ENCODE measurements around the gene ARMH1.
"Not testable (repeated sequence)": the region's sequence is repeated elsewhere in the genome, so short reads cannot be mapped to it uniquely, and the experiment has no call there.

Gene ARMH1

GRCh38 chr1:44723496-44724295, 49.2 kb downstream of the ARMH1 start:
- DNase-seq (ENCODE audit: low spot score) = no peak

DNA sequence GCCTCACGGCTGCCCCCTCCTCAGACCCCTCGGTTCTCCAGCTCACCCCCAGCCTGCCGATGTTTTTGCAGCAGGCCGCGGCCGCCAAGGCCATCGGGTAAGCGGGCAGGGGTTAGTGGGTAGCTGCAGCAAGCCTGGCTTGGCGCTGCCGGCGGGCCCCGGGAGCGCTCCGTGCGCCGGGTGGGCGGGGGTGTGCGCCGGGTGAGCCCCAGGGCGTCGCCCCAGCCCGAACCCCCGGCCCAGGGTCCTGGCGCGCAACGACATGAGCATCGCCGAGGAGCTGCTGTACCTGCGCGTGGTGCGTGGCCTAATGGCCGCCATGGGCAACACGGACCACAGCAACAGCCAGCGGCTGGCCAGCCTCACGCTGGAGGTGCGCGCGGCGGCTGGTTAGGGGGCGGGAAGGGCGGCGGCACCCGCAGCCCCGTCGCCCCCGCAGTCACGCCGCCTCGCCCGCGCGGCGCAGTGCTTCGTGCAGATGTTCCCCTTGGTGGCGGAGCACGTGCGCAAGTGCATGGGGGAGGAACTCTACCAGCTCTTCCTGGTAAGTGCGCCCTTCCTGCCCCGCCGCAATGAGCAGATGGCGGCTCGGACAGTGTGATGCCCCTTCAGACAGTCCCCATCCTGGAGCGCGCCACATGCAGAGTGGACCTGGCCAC, 49.9 kb downstream of the ARMH1 start:
- DNase-seq (ENCODE audit: low spot score) = no peak

DNA sequence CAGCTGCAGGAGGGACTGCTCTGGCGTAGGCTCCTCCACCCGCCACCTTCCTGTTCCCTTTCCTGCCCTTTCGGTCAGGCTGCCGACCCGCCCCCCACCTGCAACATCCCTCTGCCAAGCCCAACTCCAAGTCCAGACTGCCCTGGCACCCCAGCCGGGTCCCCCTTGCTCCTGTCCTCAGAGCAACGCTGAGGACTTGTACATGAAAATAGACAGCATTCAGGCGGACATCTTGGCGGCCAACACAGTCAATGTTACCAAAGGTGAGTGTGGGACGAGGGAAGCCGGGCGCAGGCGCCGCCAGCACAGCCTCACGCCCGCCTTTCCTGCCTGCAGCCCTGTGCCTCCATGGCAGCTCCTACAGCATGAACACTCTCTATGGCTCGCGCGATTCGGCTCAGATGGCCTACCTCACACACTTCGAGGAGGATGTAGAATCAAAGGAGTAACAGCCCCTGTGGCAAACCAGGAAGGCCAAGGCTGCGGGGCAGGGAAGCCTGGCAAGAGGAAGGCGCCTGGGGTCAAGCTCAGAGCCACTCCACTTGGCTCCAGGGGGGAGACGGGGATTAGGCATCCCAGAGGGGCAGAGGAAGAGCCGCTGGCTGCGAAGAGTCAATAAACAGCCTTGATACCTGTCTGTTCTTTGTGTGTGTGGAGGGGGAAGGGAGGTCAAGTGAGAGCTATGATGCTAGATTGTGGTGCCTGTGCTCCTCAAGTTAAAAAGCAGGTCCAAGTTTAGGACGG, 50.6 kb downstream of the ARMH1 start:
- no peak for DNase-seq (ENCODE audit: low spot score)

DNA sequence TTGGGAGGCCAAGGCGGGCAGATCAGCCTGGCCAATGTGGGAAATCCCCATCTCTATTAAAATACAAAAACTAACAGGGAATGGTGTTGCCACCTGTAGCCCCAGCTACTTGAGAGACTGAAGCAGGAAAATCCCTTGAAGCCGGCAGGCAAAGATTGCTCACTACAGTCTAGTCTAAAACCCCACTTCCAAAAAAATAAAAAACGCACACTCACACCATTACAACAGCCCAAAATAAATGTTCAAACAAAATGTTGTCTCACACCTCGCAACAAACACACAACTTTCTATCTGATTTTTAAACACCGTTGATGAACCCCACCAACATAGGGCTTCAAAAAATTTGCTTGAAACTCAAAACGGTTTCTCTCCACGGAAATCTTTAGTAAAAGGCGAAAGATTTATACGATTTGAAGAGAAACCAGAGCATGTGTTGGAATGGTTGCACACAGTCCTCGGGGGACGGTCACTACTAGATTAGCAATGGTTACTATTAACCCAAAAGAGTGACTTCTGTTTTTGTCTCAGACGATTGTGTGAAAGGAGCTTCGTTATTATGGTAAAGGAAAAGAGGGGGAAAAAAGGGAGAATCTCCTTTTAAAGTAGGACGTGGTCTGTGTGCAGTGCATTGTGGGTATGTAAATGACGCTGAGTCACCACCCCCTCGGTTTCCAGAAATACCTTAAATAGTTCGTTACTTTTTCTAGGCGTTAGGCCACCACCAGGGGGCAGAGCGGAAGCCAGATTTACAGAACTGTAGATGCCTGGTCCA, 56.4 kb downstream of the ARMH1 start, which contains the start of gene RNU5D-1:
TSS of gene RNU5D-1 (minus strand) at position 430 of the 772 bp plus-strand sequence.
- peak; percentile 90 for DNase-seq (ENCODE audit: low spot score)

GRCh38 chr1:44733365-44733764, 58.9 kb downstream of the ARMH1 start:
- peak; percentile 57 for DNase-seq (ENCODE audit: low spot score)

DNA sequence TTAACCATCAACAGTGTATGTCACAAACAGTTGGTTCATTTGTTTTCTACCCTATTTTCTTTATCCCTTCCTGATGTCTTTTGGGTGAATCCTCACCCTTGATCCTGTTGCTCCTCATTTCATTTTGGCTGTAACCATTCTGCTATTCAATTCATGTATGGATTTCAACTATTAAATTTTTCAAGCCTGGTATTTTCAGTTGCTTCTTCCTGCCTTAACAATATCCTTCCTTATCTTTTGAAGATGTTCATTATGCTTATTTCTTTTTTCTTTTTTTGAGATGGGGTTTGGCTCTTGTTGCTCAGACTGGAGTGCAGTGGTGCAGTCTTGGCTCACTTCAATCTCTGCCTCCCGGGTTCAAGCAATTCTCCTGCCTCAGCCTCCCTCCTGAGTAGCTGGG, 59.3 kb downstream of the ARMH1 start:
- no peak for DNase-seq (ENCODE audit: low spot score)

- DNase-seq (ENCODE audit: low spot score) = no peak
Measured at GRCh38 chr1:44735992-44736391, 61.5 kb downstream of the ARMH1 start.

GRCh38 chr1:44738953-44739306, 64.4 kb downstream of the ARMH1 start:
- DNase-seq (ENCODE audit: low spot score) = not testable (repeated sequence)

DNA sequence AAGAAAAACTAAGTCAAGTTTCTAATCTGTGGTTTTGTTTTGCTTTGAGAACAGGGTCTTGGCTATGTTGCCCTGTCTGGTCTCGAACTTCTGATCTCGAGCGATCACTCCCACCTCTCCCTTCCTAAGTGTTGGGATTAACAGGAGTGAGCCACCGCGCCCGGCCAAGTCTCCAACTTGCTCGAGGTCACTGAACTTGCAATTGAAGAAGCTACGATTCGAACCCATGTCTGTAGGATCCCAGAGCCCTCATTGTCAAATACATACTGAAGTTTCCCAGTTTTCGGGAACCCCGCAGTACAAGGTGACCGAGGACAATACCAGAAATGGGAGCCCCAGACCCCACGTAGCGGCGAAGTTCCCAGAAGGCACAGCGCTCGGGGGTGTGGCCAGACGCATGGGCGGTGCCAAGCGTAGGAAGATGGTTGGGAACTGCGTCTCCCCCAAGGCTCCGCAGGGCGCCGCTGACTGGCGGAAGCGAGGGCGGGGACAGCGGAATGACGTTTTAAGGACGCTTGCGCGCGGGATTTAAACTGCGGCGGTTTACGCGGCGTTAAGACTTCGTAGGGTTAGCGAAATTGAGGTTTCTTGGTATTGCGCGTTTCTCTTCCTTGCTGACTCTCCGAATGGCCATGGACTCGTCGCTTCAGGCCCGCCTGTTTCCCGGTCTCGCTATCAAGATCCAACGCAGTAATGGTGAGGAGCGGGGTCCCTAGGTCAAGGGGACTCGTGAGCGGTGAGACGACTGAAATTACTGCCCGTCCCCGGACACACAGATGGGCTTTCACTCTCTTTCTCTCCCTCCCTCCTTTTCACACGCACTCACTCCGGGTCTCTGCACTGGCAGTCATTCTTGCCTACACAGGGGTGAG, 65.0 kb downstream of the ARMH1 start, which contains the start of gene KIF2C:
TSS of gene KIF2C (plus strand) at position 531 of the 872 bp plus-strand sequence. CDS start at position 627, 96 bp downstream.
- peak; percentile 99 for DNase-seq (ENCODE audit: low spot score)

GRCh38 chr1:44740179-44740617, 65.7 kb downstream of the ARMH1 start:
- DNase-seq (ENCODE audit: low spot score) = no peak

GRCh38 chr1:44743211-44743610, 68.7 kb downstream of the ARMH1 start:
- DNase-seq (ENCODE audit: low spot score) = no peak

- no peak for DNase-seq (ENCODE audit: low spot score)
Measured at GRCh38 chr1:44747878-44748277, 73.4 kb downstream of the ARMH1 start.

DNA sequence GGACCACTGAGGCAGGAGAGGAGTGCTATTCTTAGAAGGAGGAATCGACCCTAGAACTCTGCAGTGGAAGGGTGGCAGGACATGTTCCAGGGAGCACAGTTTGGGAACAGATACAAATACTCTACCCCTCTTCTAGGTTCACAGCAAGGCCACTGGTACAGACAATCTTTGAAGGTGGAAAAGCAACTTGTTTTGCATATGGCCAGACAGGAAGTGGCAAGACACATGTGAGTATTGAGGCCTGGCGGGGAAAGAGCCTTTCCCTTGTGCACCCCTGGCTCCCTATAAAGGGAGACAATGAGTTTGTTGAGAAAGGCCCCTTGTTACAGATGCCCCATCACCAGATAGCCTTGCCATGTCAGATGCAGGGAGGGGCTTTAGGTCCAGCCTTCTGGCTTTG, 82.9 kb downstream of the ARMH1 start:
- DNase-seq (ENCODE audit: low spot score) = no peak

GRCh38 chr1:44759077-44759476, 84.6 kb downstream of the ARMH1 start:
- DNase-seq (ENCODE audit: low spot score) = no peak

DNA sequence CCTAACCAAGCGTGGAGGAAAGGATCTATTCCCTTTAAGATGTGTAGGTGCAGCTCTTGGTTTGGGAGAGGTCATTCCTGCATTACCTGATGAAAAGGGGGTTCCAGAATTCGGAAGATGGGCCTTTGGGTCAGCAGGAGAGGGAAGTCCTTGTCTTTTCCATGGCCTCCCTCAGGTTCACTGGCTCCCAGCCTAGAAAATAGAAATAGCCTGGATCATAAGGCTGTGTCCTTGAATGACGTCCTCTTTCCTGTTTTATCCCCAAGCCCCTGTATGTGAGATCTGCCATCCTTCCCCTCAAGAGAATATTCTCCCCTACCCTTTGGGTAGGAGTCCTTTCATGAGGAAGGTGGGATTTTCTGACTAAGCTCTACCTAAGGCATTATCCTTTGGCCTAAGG, 86.4 kb downstream of the ARMH1 start:
- no peak for DNase-seq (ENCODE audit: low spot score)

GRCh38 chr1:44766421-44766820, 91.9 kb downstream of the ARMH1 start:
- not testable (repeated sequence) for DNase-seq (ENCODE audit: low spot score)

All from AG08396 (cell line).